HFF-Myc (cell line): Measurements from ENCODE around the gene ELMOD1.

Experiments used
- DNase-seq: peaks from one replicate; pipeline ENCODE4 v3.0.0-alpha.2; 2011; ENCODE audit warnings: low read depth; ENCODE audit errors: extremely low read depth
- H3K4me3 ChIP-seq: replicated peaks from 2 replicates; pipeline ENCODE4 v1.5.1; 2011; ENCODE audit warnings: low read depth, mild to moderate bottlenecking, control low read depth, low read length
- CTCF ChIP-seq: IDR thresholded peaks from 2 replicates; pipeline ENCODE4 v1.5.1; 2012; ENCODE audit warnings: mild to moderate bottlenecking, low read depth, low read length, control low read depth; ENCODE audit errors: missing control alignments

ELMOD1 gene

GRCh38 chr11:107660066-107660465 lies 69.1 kb downstream of the ELMOD1 start:
- no peak overlapping the region for H3K4me3 ChIP-seq
- no peak for TF ChIP-seq CTCF
- no peak for DNase-seq

- DNase-seq = no peak
- H3K4me3 ChIP-seq = no peak overlapping the region
- TF ChIP-seq CTCF = no peak
Measured at GRCh38 chr11:107661656-107662055, 70.7 kb downstream of the ELMOD1 start.

- no peak for TF ChIP-seq CTCF
- no peak for DNase-seq
- H3K4me3 ChIP-seq = no peak overlapping the region
Measured at GRCh38 chr11:107665018-107665417, 74.1 kb downstream of the ELMOD1 start.

- H3K4me3 ChIP-seq = no peak overlapping the region
- no peak for DNase-seq
- TF ChIP-seq CTCF = no peak
Measured at GRCh38 chr11:107666911-107667613, 76.1 kb downstream of the ELMOD1 start.

GRCh38 chr11:107669191-107669740 lies 78.3 kb downstream of the ELMOD1 start:
- no peak overlapping the region for H3K4me3 ChIP-seq
- no peak for TF ChIP-seq CTCF
- DNase-seq = no peak

- H3K4me3 ChIP-seq = no peak overlapping the region
- no peak for TF ChIP-seq CTCF
- DNase-seq = no peak
Measured at GRCh38 chr11:107669893-107670601, 79.1 kb downstream of the ELMOD1 start.
